HL-60 (cell line): Measurements from ENCODE around the gene CBR4.

Experiments used
- DNase-seq, 2 experiments: peaks; one replicate each; pipeline ENCODE4 v3.0.0-alpha.2; 2010 to 2020; ENCODE audit warnings: low read depth in 1 of 2, low spot score in 1 of 2
- H3K27ac ChIP-seq: fragments of 250-450 bp; sonication (Bioruptor Pico); replicated peaks from 2 replicates; pipeline ENCODE4 v1.5.1; 2020; ENCODE audit warnings: mild to moderate bottlenecking, moderate library complexity
- H3K27me3 ChIP-seq: fragments of 250-450 bp; sonication (Bioruptor Pico); 2 replicates; pipeline ENCODE4 v1.5.1; 2021; ENCODE audit warnings: mild to moderate bottlenecking, moderate library complexity; ENCODE audit not compliant: insufficient read depth, poor library complexity, severe bottlenecking
- H3K4me3 ChIP-seq: replicated peaks from 2 replicates; pipeline ENCODE4 v1.5.1; 2011; ENCODE audit warnings: mild to moderate bottlenecking, control low read depth, low read length; ENCODE audit not compliant: insufficient read depth
- GABPA ChIP-seq: IDR thresholded peaks from 2 replicates; pipeline ENCODE4 v1.6.1; 2012; ENCODE audit warnings: low read depth
- SPI1 ChIP-seq: IDR thresholded peaks from 2 replicates; pipeline ENCODE4 v1.6.1; 2012; ENCODE audit warnings: low read depth, mild to moderate bottlenecking, borderline replicate concordance
- TF ChIP-seq, protein P1 (sequence below): IDR thresholded peaks from one replicate; pipeline ENCODE4 v1.5.1; 2011; ENCODE audit warnings: low read length, control low read depth, inconsistent platforms; ENCODE audit not compliant: insufficient read depth

The CBR4 gene

GRCh38 chr4:168945291-168945690 is 64.8 kb downstream of the CBR4 start:
- H3K27ac ChIP-seq = no peak overlapping the region
- no peak overlapping the region for H3K4me3 ChIP-seq
- no peak for DNase-seq
- H3K27me3 ChIP-seq = no peaks in the 10 kb centered on the region
- TF ChIP-seq, protein P1, sequence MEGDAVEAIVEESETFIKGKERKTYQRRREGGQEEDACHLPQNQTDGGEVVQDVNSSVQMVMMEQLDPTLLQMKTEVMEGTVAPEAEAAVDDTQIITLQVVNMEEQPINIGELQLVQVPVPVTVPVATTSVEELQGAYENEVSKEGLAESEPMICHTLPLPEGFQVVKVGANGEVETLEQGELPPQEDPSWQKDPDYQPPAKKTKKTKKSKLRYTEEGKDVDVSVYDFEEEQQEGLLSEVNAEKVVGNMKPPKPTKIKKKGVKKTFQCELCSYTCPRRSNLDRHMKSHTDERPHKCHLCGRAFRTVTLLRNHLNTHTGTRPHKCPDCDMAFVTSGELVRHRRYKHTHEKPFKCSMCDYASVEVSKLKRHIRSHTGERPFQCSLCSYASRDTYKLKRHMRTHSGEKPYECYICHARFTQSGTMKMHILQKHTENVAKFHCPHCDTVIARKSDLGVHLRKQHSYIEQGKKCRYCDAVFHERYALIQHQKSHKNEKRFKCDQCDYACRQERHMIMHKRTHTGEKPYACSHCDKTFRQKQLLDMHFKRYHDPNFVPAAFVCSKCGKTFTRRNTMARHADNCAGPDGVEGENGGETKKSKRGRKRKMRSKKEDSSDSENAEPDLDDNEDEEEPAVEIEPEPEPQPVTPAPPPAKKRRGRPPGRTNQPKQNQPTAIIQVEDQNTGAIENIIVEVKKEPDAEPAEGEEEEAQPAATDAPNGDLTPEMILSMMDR = no peak
- TF ChIP-seq GABPA = no peak
- TF ChIP-seq SPI1 = no peak

- TF ChIP-seq, protein P1 = peak; percentile 32
- no peak for TF ChIP-seq SPI1
- no peak overlapping the region for H3K4me3 ChIP-seq
- H3K27me3 ChIP-seq = no peaks in the 10 kb centered on the region
- DNase-seq = peak in 1 of 2 experiments; percentile 17
- H3K27ac ChIP-seq = no peak overlapping the region
Measured at GRCh38 chr4:168942985-168943384, 67.1 kb downstream of the CBR4 start.
